Measurements from ENCODE around the gene IFT20. TPM values are rescaled to one million over a fixed set of nuclear protein-coding genes. Genes with fewer than 3 reads are reported as not detected.

The IFT20 gene
- total and polyA plus RNA-seq, 2 donors (not counting 3 experiments of a cell fraction or from before 2014, with no cell fraction given) = 26.5 to 45.0 TPM

DNA sequence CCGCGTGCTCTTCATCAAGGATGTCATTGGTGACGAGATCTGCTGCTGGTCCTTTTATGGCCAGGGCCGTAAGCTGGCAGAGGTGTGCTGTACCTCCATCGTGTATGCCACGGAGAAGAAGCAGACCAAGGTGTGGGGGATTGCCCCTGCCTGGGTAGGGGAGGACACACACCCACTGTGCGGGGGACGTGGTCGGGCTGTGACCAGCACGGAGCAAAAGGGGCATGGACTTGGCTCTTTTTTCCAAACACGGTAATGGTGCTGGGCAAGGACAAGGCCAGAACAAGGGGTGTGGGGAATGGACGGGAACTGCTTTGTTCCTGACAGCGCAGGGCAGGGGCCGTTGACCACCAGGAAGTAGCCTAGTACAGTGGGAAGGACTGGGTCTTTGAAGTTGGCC is 7.0 kb upstream of the IFT20 start:
- Histone ChIP-seq H3K9me1 (replicated peaks; ENCODE audit: control insufficient read depth, extremely low read depth, insufficient read depth, low read length) (no peaks in the 10 kb centered on the region), H3K36me3 (ENCODE audit: control insufficient read depth in 2 of 2, extremely low read depth in 1 of 2, insufficient read depth in 2 of 2, low read length in 2 of 2) (peaks cover 24 to 50% of the 10 kb centered on the region in 2 experiments), H3K27me3 (ENCODE audit: control insufficient read depth in 2 of 2, insufficient read depth in 2 of 2, low read length in 2 of 2) (no peaks in the 10 kb centered on the region), H2AFZ (ENCODE audit: low read depth, low read length) (no peak overlapping the region), H3K79me2 (ENCODE audit: control insufficient read depth, insufficient read depth, low read length) (peaks cover 24% of the 10 kb centered on the region), H4K20me1 (replicated peaks; ENCODE audit: control insufficient read depth, extremely low read depth, insufficient read depth, low read length) (no peaks in the 10 kb centered on the region), H3K9ac (replicated peaks; ENCODE audit: extremely low read depth, insufficient read depth, low read length) (no peak overlapping the region), H3K4me2 (ENCODE audit: insufficient read depth, low read length) (no peak overlapping the region), H3K4me1 (ENCODE audit: control insufficient read depth, extremely low read depth, insufficient read depth, low read length) (peaks cover 43% of the 10 kb centered on the region), H3K4me3 (replicated peaks in 1 of 3; ENCODE audit: insufficient read depth in 1 of 3, low read depth in 1 of 3, low read length in 3 of 3) (no peak overlapping the region), H3K9me3 (replicated peaks; ENCODE audit: control insufficient read depth, insufficient read depth, low read length) (no peaks in the 10 kb centered on the region), H3K27ac (ENCODE audit: insufficient read depth, low read depth, low read length) (no peak overlapping the region)
- ChIA-PET CTCF (no interaction called here), POLR2A (no interaction called here)
- TF ChIP-seq JUN (IDR thresholded peaks at IDR 0.05; ENCODE audit: borderline replicate concordance, insufficient read depth, insufficient read length, low read depth) = no peak
- TF ChIP-seq FOS (IDR thresholded peaks at IDR 0.05; ENCODE audit: borderline replicate concordance, insufficient read depth, low read length) = no peak
- TF ChIP-seq POLR2A (IDR thresholded peaks at IDR 0.05; ENCODE audit: low read depth, low read length) = no peak
- no TSS peak for BruUV-seq (replicated peaks)
- no peak for DNase-seq (ENCODE audit: low read depth, low spot score)
- FAIRE-seq = no peak
- dilution Hi-C loops (cut with MboI; ENCODE audit: extremely low pct_ligation_motif_present, low sequenced_read_pairs) = no loop called here
- intact Hi-C loops (cut with micrococcal nuclease) = no loop called here

GRCh38 chr17:28341516-28341915 is 6.2 kb upstream of the IFT20 start:
- no peaks in the 10 kb centered on the region for H3K27me3 ChIP-seq (ENCODE audit: control insufficient read depth in 2 of 2, insufficient read depth in 2 of 2, low read length in 2 of 2)
- no peak overlapping the region for H3K4me3 ChIP-seq (replicated peaks in 1 of 3; ENCODE audit: insufficient read depth in 1 of 3, low read depth in 1 of 3, low read length in 3 of 3)
- H3K9me1 ChIP-seq (replicated peaks; ENCODE audit: control insufficient read depth, extremely low read depth, insufficient read depth, low read length) = no peaks in the 10 kb centered on the region
- TF ChIP-seq FOS (IDR thresholded peaks at IDR 0.05; ENCODE audit: borderline replicate concordance, insufficient read depth, low read length) (no peak), JUN (IDR thresholded peaks at IDR 0.05; ENCODE audit: borderline replicate concordance, insufficient read depth, insufficient read length, low read depth) (no peak), POLR2A (IDR thresholded peaks at IDR 0.05; ENCODE audit: low read depth, low read length) (no peak), EZH2 (IDR thresholded peaks at IDR 0.05; ENCODE audit: borderline replicate concordance, low read depth, low read length, severe bottlenecking) (no peak), MYC (IDR thresholded peaks at IDR 0.05; ENCODE audit: low read depth, low read length) (no peak), GATA2 (IDR thresholded peaks at IDR 0.05; ENCODE audit: insufficient read depth, insufficient read length, low read depth, low read length) (no peak), MAX (IDR thresholded peaks at IDR 0.05; ENCODE audit: insufficient read depth, insufficient read length) (no peak), POLR2AphosphoS5 (IDR thresholded peaks at IDR 0.05; ENCODE audit: insufficient read depth, low read depth, low read length) (no peak)
- TF ChIP-seq, protein P1, sequence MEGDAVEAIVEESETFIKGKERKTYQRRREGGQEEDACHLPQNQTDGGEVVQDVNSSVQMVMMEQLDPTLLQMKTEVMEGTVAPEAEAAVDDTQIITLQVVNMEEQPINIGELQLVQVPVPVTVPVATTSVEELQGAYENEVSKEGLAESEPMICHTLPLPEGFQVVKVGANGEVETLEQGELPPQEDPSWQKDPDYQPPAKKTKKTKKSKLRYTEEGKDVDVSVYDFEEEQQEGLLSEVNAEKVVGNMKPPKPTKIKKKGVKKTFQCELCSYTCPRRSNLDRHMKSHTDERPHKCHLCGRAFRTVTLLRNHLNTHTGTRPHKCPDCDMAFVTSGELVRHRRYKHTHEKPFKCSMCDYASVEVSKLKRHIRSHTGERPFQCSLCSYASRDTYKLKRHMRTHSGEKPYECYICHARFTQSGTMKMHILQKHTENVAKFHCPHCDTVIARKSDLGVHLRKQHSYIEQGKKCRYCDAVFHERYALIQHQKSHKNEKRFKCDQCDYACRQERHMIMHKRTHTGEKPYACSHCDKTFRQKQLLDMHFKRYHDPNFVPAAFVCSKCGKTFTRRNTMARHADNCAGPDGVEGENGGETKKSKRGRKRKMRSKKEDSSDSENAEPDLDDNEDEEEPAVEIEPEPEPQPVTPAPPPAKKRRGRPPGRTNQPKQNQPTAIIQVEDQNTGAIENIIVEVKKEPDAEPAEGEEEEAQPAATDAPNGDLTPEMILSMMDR (IDR thresholded peaks at IDR 0.05; ENCODE audit: extremely low read depth in 1 of 2, insufficient read depth in 1 of 2, low read depth in 1 of 2, low read length in 2 of 2) = no peak
- intact Hi-C loops (cut with micrococcal nuclease) (no loop called here), dilution Hi-C loops (cut with MboI; ENCODE audit: extremely low pct_ligation_motif_present, low sequenced_read_pairs) (no loop called here)
- DNase-seq (ENCODE audit: low read depth, low spot score) = no peak
- H3K4me1 ChIP-seq (ENCODE audit: control insufficient read depth, extremely low read depth, insufficient read depth, low read length) = peaks cover 43% of the 10 kb centered on the region
- H3K4me2 ChIP-seq (ENCODE audit: insufficient read depth, low read length) = no peak overlapping the region
- H3K9me3 ChIP-seq (replicated peaks; ENCODE audit: control insufficient read depth, insufficient read depth, low read length) = no peaks in the 10 kb centered on the region
- no TSS peak for BruUV-seq (replicated peaks)
- no peaks in the 10 kb centered on the region for H4K20me1 ChIP-seq (replicated peaks; ENCODE audit: control insufficient read depth, extremely low read depth, insufficient read depth, low read length)
- ChIA-PET POLR2A (no interaction called here), CTCF (no interaction called here)
- peaks cover 32% of the 10 kb centered on the region for H3K79me2 ChIP-seq (ENCODE audit: control insufficient read depth, insufficient read depth, low read length)
- no peak overlapping the region for H2AFZ ChIP-seq (ENCODE audit: low read depth, low read length)
- H3K27ac ChIP-seq (ENCODE audit: insufficient read depth, low read depth, low read length) = no peak overlapping the region
- no peak for FAIRE-seq
- H3K36me3 ChIP-seq (ENCODE audit: control insufficient read depth in 2 of 2, extremely low read depth in 1 of 2, insufficient read depth in 2 of 2, low read length in 2 of 2) = peaks cover 21 to 50% of the 10 kb centered on the region in 2 experiments
- H3K9ac ChIP-seq (replicated peaks; ENCODE audit: extremely low read depth, insufficient read depth, low read length) = no peak overlapping the region

Data from endothelial cell of umbilical vein (primary cell).